ENCODE data around the gene THSD8. TPM values are rescaled to one million over a fixed set of nuclear protein-coding genes. Genes with fewer than 3 reads are reported as not detected.

The THSD8 gene
- total RNA-seq, 8 experiments from 2014 or later, result 0.25 to 7.7 (median 1.1) TPM; not detected in 3

- ATAC-seq (replicated peaks in 6 of 8), result no peak
- no CpG with 5 or more reads among the region's 19 CpGs for WGBS, 10 experiments
- H3K4me1 ChIP-seq (replicated peaks in 1 of 2), result peaks cover 39 to 46% of the 10 kb centered on the region in 2 donors
- no peak overlapping the region for H3K4me3 ChIP-seq
- H3K27ac ChIP-seq, result peak overlapping the region in 1 of 2 donors; percentile 39
- in situ Hi-C loops (cut with MboI; ENCODE audit: low pct_unique_long_range_greater_than_20kb in 2 of 9, low sequenced_read_pairs in 9 of 9, unreplicated experiment in 9 of 9), result no loop called here
Measured at GRCh38 chr19:12783849-12784393, 17.9 kb upstream of the THSD8 start.

DNA sequence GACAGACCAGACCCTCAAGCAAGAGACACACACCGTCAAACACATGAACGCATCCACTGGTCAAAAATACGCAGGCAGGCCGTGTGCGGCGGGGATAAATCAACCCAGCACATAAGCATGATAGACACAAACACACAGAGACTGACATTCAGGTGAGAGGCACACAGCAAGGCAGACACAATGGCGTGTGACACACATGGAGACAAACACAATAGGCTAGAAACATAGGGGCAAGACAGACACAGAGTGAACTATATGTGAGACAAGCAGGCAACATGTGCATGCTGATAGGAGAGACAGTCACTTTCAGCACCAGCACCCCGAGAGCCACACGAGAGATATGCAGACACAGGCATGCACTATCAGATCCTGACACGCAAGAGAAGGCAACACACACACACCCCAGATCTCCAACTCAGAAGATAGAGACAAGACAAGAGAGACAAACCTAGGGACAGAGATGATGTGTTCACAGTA lies 17.4 kb upstream of the THSD8 start:
- no peak for ATAC-seq (replicated peaks in 6 of 8)
- no peak overlapping the region for H3K4me3 ChIP-seq
- in situ Hi-C loops (cut with MboI; ENCODE audit: low pct_unique_long_range_greater_than_20kb in 2 of 9, low sequenced_read_pairs in 9 of 9, unreplicated experiment in 9 of 9), result no loop called here
- 44 to 91% (median 82%) methylated on average over 1 to 7 of the region's 10 CpGs; no CpG with 5 or more reads in 4 of the 10 experiments for WGBS, 10 experiments
- peak overlapping the region in 1 of 2 donors; percentile 39 for H3K27ac ChIP-seq
- peaks cover 39 to 46% of the 10 kb centered on the region in 2 donors for H3K4me1 ChIP-seq (replicated peaks in 1 of 2)

DNA sequence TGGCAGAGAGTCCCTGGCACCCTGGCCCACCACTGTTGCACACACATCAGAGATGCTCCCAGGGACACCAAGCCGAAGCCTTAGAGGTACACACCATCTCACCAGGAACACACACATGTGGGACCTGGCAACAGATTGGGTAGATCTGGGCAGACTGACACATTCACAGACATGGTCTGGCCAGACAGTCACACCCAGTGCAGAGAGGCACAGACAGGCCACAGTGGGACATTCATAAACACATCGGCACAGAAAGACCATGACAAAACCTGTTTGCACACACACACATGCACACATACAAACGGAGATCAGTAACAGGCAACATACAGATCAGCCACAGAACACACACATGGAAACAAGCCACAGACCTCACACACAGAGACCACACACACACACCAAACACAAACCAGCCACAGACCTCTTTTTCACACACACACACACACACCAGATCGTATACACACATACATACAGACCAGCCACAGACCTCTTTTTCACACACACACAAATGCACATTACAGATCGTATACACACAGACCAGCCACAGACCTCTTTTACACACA lies 16.9 kb upstream of the THSD8 start:
- Histone ChIP-seq H3K4me1 (replicated peaks in 1 of 2) (peaks cover 39 to 47% of the 10 kb centered on the region in 2 donors), H3K4me3 (no peak overlapping the region), H3K27ac (peak overlapping the region in 1 of 2 donors; percentile 39)
- in situ Hi-C loops (cut with MboI; ENCODE audit: low pct_unique_long_range_greater_than_20kb in 2 of 9, low sequenced_read_pairs in 9 of 9, unreplicated experiment in 9 of 9), result no loop called here
- WGBS, 10 experiments, result 0 to 87% (median 49%) methylated on average over 1 to 3 of the region's 5 CpGs; no CpG with 5 or more reads in 1 of the 10 experiments
- no peak for ATAC-seq (replicated peaks in 6 of 8)

GRCh38 chr19:12785431-12786031 lies 16.3 kb upstream of the THSD8 start:
- in situ Hi-C loops (cut with MboI; ENCODE audit: low pct_unique_long_range_greater_than_20kb in 2 of 9, low sequenced_read_pairs in 9 of 9, unreplicated experiment in 9 of 9), result no loop called here
- no peak for ATAC-seq (replicated peaks in 6 of 8)
- Histone ChIP-seq H3K27ac (no peak overlapping the region), H3K4me3 (no peak overlapping the region), H3K4me1 (replicated peaks in 1 of 2) (peaks cover 43 to 51% of the 10 kb centered on the region in 2 donors)
- 80 to 100% (median 92%) methylated on average over 1 to 2 of the region's 4 CpGs; no CpG with 5 or more reads in 6 of the 10 experiments for WGBS, 10 experiments

DNA sequence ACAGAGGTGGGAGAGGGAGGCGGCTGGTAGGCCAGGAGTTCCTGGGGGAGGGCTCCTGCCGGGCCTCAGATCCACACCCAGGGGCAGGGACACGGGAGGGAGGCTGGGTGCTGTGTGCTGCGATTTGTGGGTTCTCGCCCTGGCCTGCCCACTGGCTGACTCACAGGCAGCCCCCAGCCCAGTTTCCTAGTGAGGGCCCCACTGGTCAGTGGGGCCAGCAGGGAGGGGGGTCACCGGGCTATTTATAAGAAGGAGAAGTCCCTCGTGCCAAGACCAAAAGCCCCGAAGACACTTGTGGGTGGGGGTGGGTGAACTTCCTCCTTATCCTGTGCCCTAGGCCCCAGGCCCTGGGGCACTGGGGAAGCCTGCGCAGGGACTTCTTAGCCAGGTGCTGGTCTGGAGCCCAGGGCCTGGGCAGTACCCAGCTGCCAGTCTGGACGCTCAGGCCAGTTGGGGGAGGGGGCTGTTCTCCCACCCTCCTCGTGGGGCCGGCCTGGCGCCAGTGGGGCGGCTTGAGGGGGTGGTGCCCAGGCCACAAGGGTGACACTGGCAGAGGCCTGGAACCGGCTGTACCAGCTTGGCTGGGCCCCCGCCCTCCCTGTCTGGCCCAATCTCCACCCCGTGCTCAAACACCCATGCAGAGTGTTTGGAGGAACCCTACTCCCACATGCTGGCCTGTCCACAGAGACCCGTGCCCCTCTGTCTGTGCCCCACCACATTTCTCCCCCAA lies 15.6 kb upstream of the THSD8 start:
- Histone ChIP-seq H3K4me3 (no peak overlapping the region), H3K27ac (no peak overlapping the region), H3K4me1 (replicated peaks in 1 of 2) (peaks cover 49 to 57% of the 10 kb centered on the region in 2 donors)
- no peak for ATAC-seq (replicated peaks in 6 of 8)
- in situ Hi-C loops (cut with MboI; ENCODE audit: low pct_unique_long_range_greater_than_20kb in 2 of 9, low sequenced_read_pairs in 9 of 9, unreplicated experiment in 9 of 9), result no loop called here
- 29 to 64% (median 60%) methylated on average over 1 to 3 of the region's 18 CpGs; no CpG with 5 or more reads in 7 of the 10 experiments for WGBS, 10 experiments

DNA sequence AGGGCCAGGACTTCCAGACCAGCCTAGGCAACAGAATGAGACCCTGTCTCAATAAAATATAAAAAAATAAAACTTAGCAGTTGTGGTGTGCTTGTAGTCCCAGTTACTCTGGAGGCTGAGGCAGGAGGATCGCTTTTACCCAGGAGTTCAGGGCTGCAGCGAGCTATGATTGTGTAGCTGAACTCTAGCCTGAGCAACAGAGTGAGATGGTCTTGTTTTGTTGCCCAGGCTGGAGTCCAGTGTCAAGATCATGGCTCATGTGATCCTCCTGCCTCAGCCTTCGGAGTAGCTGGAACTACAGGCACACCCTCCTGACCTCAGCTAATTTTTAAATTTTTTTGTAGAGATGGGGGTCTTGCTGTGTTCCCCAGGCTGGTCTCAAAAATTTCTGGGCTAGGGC lies 14.9 kb upstream of the THSD8 start:
- 79 to 100% (median 92%) methylated on average over 1 to 3 of the region's 3 CpGs; no CpG with 5 or more reads in 4 of the 10 experiments for WGBS, 10 experiments
- Histone ChIP-seq H3K4me1 (replicated peaks in 1 of 2) (peaks cover 46 to 56% of the 10 kb centered on the region in 2 donors), H3K4me3 (no peak overlapping the region), H3K27ac (no peak overlapping the region)
- in situ Hi-C loops (cut with MboI; ENCODE audit: low pct_unique_long_range_greater_than_20kb in 2 of 9, low sequenced_read_pairs in 9 of 9, unreplicated experiment in 9 of 9), result no loop called here
- no peak for ATAC-seq (replicated peaks in 6 of 8)

DNA sequence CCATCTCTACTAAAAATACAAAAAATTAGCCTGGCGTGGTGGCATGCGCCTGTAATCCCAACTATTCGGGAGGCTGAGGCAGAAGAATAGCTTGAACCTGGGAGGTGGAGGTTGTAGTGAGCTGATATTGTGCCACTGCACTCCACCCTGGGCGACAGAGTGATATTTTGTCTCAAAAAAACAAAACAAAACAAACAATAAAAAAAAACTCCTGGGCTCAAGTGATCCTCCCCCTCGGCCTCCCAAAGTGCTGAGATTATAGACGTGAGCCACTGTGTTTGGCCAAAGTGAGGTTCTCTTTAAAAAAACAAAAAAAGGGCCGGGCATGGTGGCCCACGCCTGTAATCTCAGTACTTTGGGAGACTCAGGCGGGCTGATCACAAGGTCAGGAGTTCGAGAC lies 14.4 kb upstream of the THSD8 start:
- Histone ChIP-seq H3K27ac (no peak overlapping the region), H3K4me1 (replicated peaks in 1 of 2) (peaks cover 44 to 51% of the 10 kb centered on the region in 2 donors), H3K4me3 (no peak overlapping the region)
- ATAC-seq (replicated peaks in 6 of 8), result no peak
- in situ Hi-C loops (cut with MboI; ENCODE audit: low pct_unique_long_range_greater_than_20kb in 2 of 9, low sequenced_read_pairs in 9 of 9, unreplicated experiment in 9 of 9), result no loop called here
- whole genome bisulfite sequencing, 10 experiments, result 68 to 100% (median 87%) methylated on average over 1 to 9 of the region's 10 CpGs; no CpG with 5 or more reads in 4 of the 10 experiments

DNA sequence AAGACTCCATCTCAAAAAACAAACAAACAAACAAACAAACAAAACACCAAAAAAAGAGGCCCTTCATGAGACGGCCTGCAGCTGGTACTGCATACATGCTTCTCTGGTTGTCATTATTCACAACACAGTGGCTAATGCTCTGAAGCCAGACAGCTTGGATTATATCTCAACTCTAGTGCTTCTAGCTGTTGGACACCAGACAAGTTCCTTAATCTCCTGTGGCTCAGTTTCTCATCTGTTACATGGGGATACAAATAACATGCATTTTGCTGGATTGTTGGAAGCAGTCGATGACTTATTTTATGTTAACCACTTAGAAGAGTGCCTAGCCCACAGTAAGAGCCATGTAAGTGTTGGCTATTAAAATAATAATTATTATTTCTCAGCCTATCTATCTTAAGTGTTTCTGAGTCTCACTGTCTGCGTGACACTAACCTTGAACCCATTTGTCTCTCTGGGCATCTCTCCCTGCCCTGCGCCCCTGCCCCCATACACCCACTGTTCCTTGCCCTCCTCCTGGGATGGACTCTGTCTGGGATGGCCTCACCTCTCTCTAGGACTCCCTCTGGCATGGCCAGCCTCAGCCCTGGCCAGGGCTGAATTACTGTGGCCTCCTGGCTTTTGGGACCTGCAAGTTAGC lies 13.7 kb upstream of the THSD8 start:
- WGBS, 10 experiments, result 0 to 94% (median 64%) methylated on average over 1 to 4 of the region's 4 CpGs; no CpG with 5 or more reads in 1 of the 10 experiments
- Histone ChIP-seq H3K27ac (peak overlapping the region; percentile 9 to 52), H3K4me3 (no peak overlapping the region), H3K4me1 (replicated peaks in 1 of 2) (peaks cover 40 to 48% of the 10 kb centered on the region in 2 donors)
- ATAC-seq (replicated peaks in 6 of 8), result no peak
- in situ Hi-C loops (cut with MboI; ENCODE audit: low pct_unique_long_range_greater_than_20kb in 2 of 9, low sequenced_read_pairs in 9 of 9, unreplicated experiment in 9 of 9), result no loop called here

- no peak for ATAC-seq (replicated peaks in 6 of 8)
- H3K4me3 ChIP-seq, result peak overlapping the region in 2 of 5 donors; percentile 2 to 55
- in situ Hi-C loops (cut with MboI; ENCODE audit: low pct_unique_long_range_greater_than_20kb in 2 of 9, low sequenced_read_pairs in 9 of 9, unreplicated experiment in 9 of 9), result no loop called here
- peak overlapping the region; percentile 9 to 52 for H3K27ac ChIP-seq
- WGBS, 10 experiments, result 0% methylated on average over 3 of the region's 12 CpGs; no CpG with 5 or more reads in 9 of the 10 experiments
- peaks cover 35 to 43% of the 10 kb centered on the region in 2 donors for H3K4me1 ChIP-seq (replicated peaks in 1 of 2)
Measured at GRCh38 chr19:12788682-12789097, 13.2 kb upstream of the THSD8 start.

DNA sequence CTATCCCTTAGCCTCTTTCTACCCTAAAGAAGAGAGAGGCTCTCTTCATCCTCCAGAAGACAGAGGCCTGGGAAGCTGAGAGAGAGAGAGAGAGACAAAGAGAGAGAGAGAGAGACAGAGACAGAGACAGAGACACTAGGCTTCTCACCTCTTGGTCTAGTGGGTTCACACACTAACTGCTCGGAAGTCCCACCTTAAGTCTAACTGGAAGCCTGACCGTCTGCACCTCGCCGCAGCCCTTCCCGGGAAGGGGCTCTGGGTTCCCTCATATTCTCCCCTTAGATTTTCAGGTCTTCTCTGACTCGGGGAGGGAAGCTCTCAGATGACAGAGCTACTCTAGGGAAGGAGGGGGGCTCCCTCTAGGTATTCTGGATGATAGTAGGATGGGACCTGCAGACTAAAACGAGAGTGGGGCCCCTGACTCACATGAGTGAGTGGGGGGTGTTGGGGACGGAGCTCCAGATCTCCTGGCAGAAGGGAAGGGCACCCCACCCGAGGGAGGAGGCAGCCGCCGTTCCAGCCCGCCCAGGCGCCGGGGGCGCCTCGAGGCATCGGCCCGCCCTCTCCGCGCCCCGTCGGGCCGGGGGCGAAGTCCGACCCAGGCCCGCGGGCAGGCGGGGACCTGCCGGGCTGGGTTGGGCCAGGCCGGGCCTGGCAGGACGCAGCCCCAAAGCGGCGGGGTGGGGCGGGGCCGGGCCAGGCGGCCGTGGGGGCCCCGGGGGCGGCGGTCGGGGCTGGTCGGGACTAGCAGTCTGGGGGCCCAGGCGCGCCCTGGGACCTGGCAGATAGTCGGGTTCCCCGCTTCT lies 12.6 kb upstream of the THSD8 start:
- H3K4me1 ChIP-seq (replicated peaks in 1 of 2), result peaks cover 29 to 40% of the 10 kb centered on the region in 2 donors
- H3K27ac ChIP-seq, result peak overlapping the region in 1 of 2 donors; percentile 52
- ATAC-seq (replicated peaks in 6 of 8), result peak in 2 of 8 experiments; percentile 0 to 2
- in situ Hi-C loops (cut with MboI; ENCODE audit: low pct_unique_long_range_greater_than_20kb in 2 of 9, low sequenced_read_pairs in 9 of 9, unreplicated experiment in 9 of 9), result no loop called here
- WGBS, 10 experiments, result 0 to 51% (median 39%) methylated on average over 3 to 6 of the region's 46 CpGs; no CpG with 5 or more reads in 7 of the 10 experiments
- peak overlapping the region in 4 of 5 donors; percentile 2 to 91 (median 54) for H3K4me3 ChIP-seq

DNA sequence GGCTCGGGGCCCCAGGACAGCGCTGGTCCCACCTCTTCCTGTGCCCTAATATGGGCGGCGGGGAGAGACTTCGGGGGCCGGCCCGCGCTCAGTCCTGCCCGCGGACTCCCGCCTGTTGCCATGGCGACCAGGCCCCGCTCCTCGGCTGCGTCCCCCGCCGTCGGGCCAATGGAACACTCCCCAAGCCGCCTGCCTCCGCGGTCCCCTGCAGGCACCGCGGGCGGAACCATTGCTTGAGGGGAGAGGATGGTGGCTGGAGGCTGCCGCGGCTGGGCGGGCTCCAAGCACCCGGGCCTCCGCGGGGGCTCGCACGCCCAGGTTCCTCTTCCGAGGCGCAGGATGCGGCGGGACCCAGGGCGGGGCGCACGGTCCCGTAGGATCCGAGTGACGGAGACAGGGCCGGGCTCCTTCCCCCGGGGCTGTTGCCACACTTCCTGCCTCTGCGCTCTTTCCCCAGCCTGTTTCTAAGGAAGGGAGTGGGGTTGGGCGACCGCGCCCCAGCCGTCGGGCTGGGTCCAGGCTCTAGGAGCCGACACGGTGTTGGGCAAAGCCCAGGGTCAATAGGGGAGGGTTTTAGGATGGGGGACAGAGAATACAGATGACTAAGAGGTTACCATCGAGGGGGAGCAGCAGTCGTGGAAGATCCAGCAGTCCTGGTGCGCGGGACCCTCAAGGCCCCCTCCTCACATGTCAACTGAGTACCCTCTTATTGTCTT lies 11.8 kb upstream of the THSD8 start:
- in situ Hi-C loops (cut with MboI; ENCODE audit: low pct_unique_long_range_greater_than_20kb in 2 of 9, low sequenced_read_pairs in 9 of 9, unreplicated experiment in 9 of 9), result no loop called here
- peak; percentile 17 to 60 (median 48) for ATAC-seq (replicated peaks in 6 of 8)
- WGBS, 10 experiments, result 0% methylated on average over 6 of the region's 56 CpGs; no CpG with 5 or more reads in 9 of the 10 experiments
- H3K27ac ChIP-seq, result peak overlapping the region in 1 of 2 donors; percentile 52
- peak overlapping the region; percentile 18 to 91 (median 52) for H3K4me3 ChIP-seq
- H3K4me1 ChIP-seq (replicated peaks in 1 of 2), result peaks cover 23 to 32% of the 10 kb centered on the region in 2 donors
